T-helper 2 cell treated with Interferon-gamma antibody and Interleukin-4, amounts not matched to agents 5 μg/mL and 100 μg/mL, for 36 hours (primary cell): ENCODE results near the gene C19orf85.
"Not testable (repeated sequence)": the region's sequence is repeated elsewhere in the genome, so short reads cannot be mapped to it uniquely, and the experiment has no call there.

Source experiments
- DNase-seq: peaks from one replicate; pipeline ENCODE4 v3.0.0; 2021; ENCODE audit warnings: low spot score
- H3K27ac Mint-ChIP-seq: one replicate; pipeline ENCODE4 v1.8.0; 2021; ENCODE audit warnings: mild to moderate bottlenecking, mixed read lengths
- H3K27me3 Mint-ChIP-seq: one replicate; pipeline ENCODE4 v1.8.0; 2021; ENCODE audit warnings: low read depth, mixed read lengths
- H3K36me3 Mint-ChIP-seq: one replicate; pipeline ENCODE4 v1.8.0; 2021; ENCODE audit warnings: low read depth, mixed read lengths
- H3K4me1 Mint-ChIP-seq: one replicate; pipeline ENCODE4 v1.8.0; 2021; ENCODE audit warnings: low read depth, mixed read lengths
- H3K4me3 Mint-ChIP-seq: one replicate; pipeline ENCODE4 v1.8.0; 2022; ENCODE audit warnings: mild to moderate bottlenecking, moderate library complexity, mixed read lengths
- H3K9me3 Mint-ChIP-seq: one replicate; pipeline ENCODE4 v1.8.0; 2021; ENCODE audit warnings: mixed read lengths

Gene C19orf85

GRCh38 chr19:55464662-55465054 lies at the start of gene C19orf85:
C19orf85 (minus strand) TSS chr19:55464751; CDS start chr19:55464554, 197 bp downstream.
- Mint-ChIP-seq H3K27ac (no peak within 1 kb of the TSS), H3K9me3 (no peaks in the 10 kb centered on the region), H3K36me3 (no peaks in the 10 kb centered on the region), H3K4me1 (peaks cover 14% of the 10 kb centered on the region), H3K4me3 (no peak within 1 kb of the TSS), H3K27me3 (no peaks in the 10 kb centered on the region)
- no peak for DNase-seq

- Mint-ChIP-seq H3K4me3 (no peak overlapping the region), H3K9me3 (peaks cover 3% of the 10 kb centered on the region), H3K36me3 (peaks cover 3% of the 10 kb centered on the region), H3K27ac (no peak overlapping the region), H3K27me3 (peaks cover 2% of the 10 kb centered on the region), H3K4me1 (peaks cover 6% of the 10 kb centered on the region)
- no peak for DNase-seq
Observed at GRCh38 chr19:55508120-55508519, 43.6 kb upstream of the C19orf85 start.

GRCh38 chr19:55504981-55505380 lies 40.4 kb upstream of the C19orf85 start:
- Mint-ChIP-seq H3K4me3 (no peak overlapping the region), H3K4me1 (peaks cover 14% of the 10 kb centered on the region), H3K27ac (no peak overlapping the region), H3K36me3 (peaks cover 9% of the 10 kb centered on the region), H3K9me3 (peaks cover 10% of the 10 kb centered on the region), H3K27me3 (no peaks in the 10 kb centered on the region)
- DNase-seq = no peak

- peaks cover 14% of the 10 kb centered on the region for H3K4me1 Mint-ChIP-seq
- peaks cover 10% of the 10 kb centered on the region for H3K9me3 Mint-ChIP-seq
- DNase-seq = no peak
- H3K4me3 Mint-ChIP-seq = peak overlapping the region; percentile 82
- H3K27ac Mint-ChIP-seq = no peak overlapping the region
- H3K36me3 Mint-ChIP-seq = peaks cover 9% of the 10 kb centered on the region
- H3K27me3 Mint-ChIP-seq = no peaks in the 10 kb centered on the region
Observed at GRCh38 chr19:55504252-55504603, 39.7 kb upstream of the C19orf85 start.

- Mint-ChIP-seq H3K4me3 (peak overlapping the region; percentile 82), H3K27ac (peak overlapping the region; percentile 85), H3K9me3 (peaks cover 10% of the 10 kb centered on the region), H3K4me1 (peaks cover 14% of the 10 kb centered on the region), H3K36me3 (peaks cover 9% of the 10 kb centered on the region), H3K27me3 (no peaks in the 10 kb centered on the region)
- DNase-seq = peak; percentile 93
Observed at GRCh38 chr19:55503502-55504251, 39.1 kb upstream of the C19orf85 start.

- Mint-ChIP-seq H3K9me3 (peaks cover 10% of the 10 kb centered on the region), H3K27ac (peak overlapping the region; percentile 85), H3K4me1 (peaks cover 14% of the 10 kb centered on the region), H3K36me3 (peaks cover 9% of the 10 kb centered on the region), H3K27me3 (no peaks in the 10 kb centered on the region), H3K4me3 (peak overlapping the region; percentile 82)
- DNase-seq = no peak
Observed at GRCh38 chr19:55503157-55503501, 38.6 kb upstream of the C19orf85 start.

GRCh38 chr19:55502197-55502952 lies 37.8 kb upstream of the C19orf85 start:
- H3K36me3 Mint-ChIP-seq = peaks cover 9% of the 10 kb centered on the region
- peaks cover 10% of the 10 kb centered on the region for H3K9me3 Mint-ChIP-seq
- no peak for DNase-seq
- peaks cover 14% of the 10 kb centered on the region for H3K4me1 Mint-ChIP-seq
- peak overlapping the region; percentile 20 for H3K27ac Mint-ChIP-seq
- no peaks in the 10 kb centered on the region for H3K27me3 Mint-ChIP-seq
- no peak overlapping the region for H3K4me3 Mint-ChIP-seq

- peaks cover 9% of the 10 kb centered on the region for H3K36me3 Mint-ChIP-seq
- peaks cover 10% of the 10 kb centered on the region for H3K9me3 Mint-ChIP-seq
- H3K27ac Mint-ChIP-seq = no peak overlapping the region
- no peak for DNase-seq
- peaks cover 14% of the 10 kb centered on the region for H3K4me1 Mint-ChIP-seq
- H3K4me3 Mint-ChIP-seq = no peak overlapping the region
- no peaks in the 10 kb centered on the region for H3K27me3 Mint-ChIP-seq
Observed at GRCh38 chr19:55500368-55500952, 35.9 kb upstream of the C19orf85 start.

GRCh38 chr19:55498246-55498840 lies 33.8 kb upstream of the C19orf85 start:
- peaks cover 9% of the 10 kb centered on the region for H3K9me3 Mint-ChIP-seq
- no peak overlapping the region for H3K27ac Mint-ChIP-seq

GRCh38 chr19:55497763-55498162 lies 33.2 kb upstream of the C19orf85 start:
- H3K27me3 Mint-ChIP-seq = no peaks in the 10 kb centered on the region
- DNase-seq = no peak
- peaks cover 5% of the 10 kb centered on the region for H3K36me3 Mint-ChIP-seq
- H3K4me3 Mint-ChIP-seq = no peak overlapping the region
- H3K9me3 Mint-ChIP-seq = peaks cover 5% of the 10 kb centered on the region
- H3K4me1 Mint-ChIP-seq = peaks cover 7% of the 10 kb centered on the region
- H3K27ac Mint-ChIP-seq = no peak overlapping the region

More at GRCh38 chr19:55498246-55498840, 33.8 kb upstream of the C19orf85 start:
- Mint-ChIP-seq H3K36me3 (peaks cover 7% of the 10 kb centered on the region), H3K4me3 (no peak overlapping the region), H3K4me1 (peaks cover 10% of the 10 kb centered on the region), H3K27me3 (no peaks in the 10 kb centered on the region)
- DNase-seq = no peak

GRCh38 chr19:55496820-55497219 lies 32.3 kb upstream of the C19orf85 start:
- H3K27me3 Mint-ChIP-seq, H3K4me3 Mint-ChIP-seq, H3K9me3 Mint-ChIP-seq, H3K4me1 Mint-ChIP-seq, DNase-seq, H3K27ac Mint-ChIP-seq, H3K36me3 Mint-ChIP-seq: not testable (repeated sequence)

- Mint-ChIP-seq H3K36me3 (no peaks in the 10 kb centered on the region), H3K4me1 (no peaks in the 10 kb centered on the region), H3K9me3 (no peaks in the 10 kb centered on the region), H3K4me3 (no peak overlapping the region), H3K27me3 (peaks cover 2% of the 10 kb centered on the region), H3K27ac (no peak overlapping the region)
- no peak for DNase-seq
Observed at GRCh38 chr19:55495646-55496349, 31.2 kb upstream of the C19orf85 start.

GRCh38 chr19:55494172-55494761 lies 29.7 kb upstream of the C19orf85 start:
- H3K4me1 Mint-ChIP-seq = no peaks in the 10 kb centered on the region
- H3K4me3 Mint-ChIP-seq = no peak overlapping the region
- H3K27me3 Mint-ChIP-seq = peaks cover 2% of the 10 kb centered on the region
- H3K36me3 Mint-ChIP-seq = no peaks in the 10 kb centered on the region
- no peaks in the 10 kb centered on the region for H3K9me3 Mint-ChIP-seq
- no peak for DNase-seq
- H3K27ac Mint-ChIP-seq = no peak overlapping the region
